GM23248 (cell line): Measurements from ENCODE around the gene ASB1.

Source experiments
- EZH2 ChIP-seq: fragments of 200-600 bp; sonication (generic); IDR thresholded peaks from 2 replicates; pipeline ENCODE4 v1.6.1; 2018; ENCODE audit warnings: antibody characterized with exemption, mild to moderate bottlenecking; ENCODE audit not compliant: insufficient read depth, poor library complexity, severe bottlenecking
- EZH2phosphoT487 ChIP-seq: fragments of 200-600 bp; sonication (generic); IDR thresholded peaks from 2 replicates; pipeline ENCODE4 v1.6.1; 2018; ENCODE audit warnings: antibody characterized with exemption, moderate library complexity, mild to moderate bottlenecking, low read depth; ENCODE audit not compliant: insufficient read depth

GRCh38 chr2:238498188-238498587 lies 71.5 kb downstream of the ASB1 start:
- TF ChIP-seq EZH2phosphoT487 = no peak
- no peak for TF ChIP-seq EZH2
